Endothelial cell of umbilical vein (primary cell): ENCODE data around the gene C1orf52. TPM values are rescaled to one million over a fixed set of nuclear protein-coding genes. Genes with fewer than 3 reads are reported as not detected.
A peak's percentile ranks its signal among the peaks of the same experiment; 100 is the strongest.

Experiments used
- BruUV-seq: library from RNA; stranded (reverse); fragments of 400-500 nt; replicated peaks from 2 replicates; lab custom pipeline; 2021; lab: Mats Ljungman, UMichigan
- CTCF ChIA-PET: fragments of 300-600, 350-600 bp; sonication (Branson Sonifier 250); formaldehyde crosslinking; loops from one replicate; lab custom pipeline; 2021; ENCODE audit warnings: antibody characterized with exemption, inconsistent platforms; lab: Charles Lee
- POLR2A ChIA-PET: fragments of 300-600, 350-600 bp; sonication (Branson Sonifier 250); formaldehyde crosslinking; loops from one replicate; lab custom pipeline; 2021; ENCODE audit warnings: antibody characterized with exemption, inconsistent platforms; lab: Charles Lee
- DNase-seq: peaks from one replicate; pipeline ENCODE4 v3.0.0-alpha.2; 2011; ENCODE audit warnings: low read depth, low spot score
- FAIRE-seq: peaks from 2 replicates; lab custom pipeline; 2011; peaks lifted over from hg19 to GRCh38; lab: Jason Lieb, UNC
- H2AFZ ChIP-seq: 2 replicates; pipeline ENCODE4 v1.6.0; 2012; ENCODE audit warnings: low read depth, low read length, control low read depth, inconsistent platforms
- H3K27ac ChIP-seq: 2 replicates; pipeline ENCODE4 v1.5.1; 2011; ENCODE audit warnings: low read depth, mild to moderate bottlenecking, control low read depth, low read length, moderate library complexity; ENCODE audit not compliant: insufficient read depth
- H3K27me3 ChIP-seq, 2 experiments: 2 replicates each; pipeline versions ENCODE4 v1.6.0 to v1.6.1; 2011; ENCODE audit warnings: low read length in 2 of 2, mixed read lengths in 1 of 2; ENCODE audit not compliant: control insufficient read depth in 2 of 2, insufficient read depth in 2 of 2
- H3K36me3 ChIP-seq, 2 experiments: 2 replicates in 1 of 2; 3 replicates in 1 of 2; pipeline ENCODE4 v1.5.1; 2011; ENCODE audit warnings: low read length in 2 of 2, mild to moderate bottlenecking in 1 of 2, moderate library complexity in 1 of 2; ENCODE audit not compliant: control insufficient read depth in 2 of 2, insufficient read depth in 2 of 2; ENCODE audit errors: extremely low read depth in 1 of 2
- H3K4me1 ChIP-seq: 3 replicates; pipeline ENCODE4 v1.5.1; 2011; ENCODE audit warnings: mild to moderate bottlenecking, low read length; ENCODE audit not compliant: control insufficient read depth, insufficient read depth; ENCODE audit errors: extremely low read depth
- H3K4me2 ChIP-seq: 2 replicates; pipeline ENCODE4 v1.6.1; 2011; ENCODE audit warnings: low read length, control low read depth, mixed read lengths; ENCODE audit not compliant: insufficient read depth
- H3K4me3 ChIP-seq, 3 experiments: fragments of 200-600 bp in 1 of 3; sonication (generic), shearing (Covaris generic) in 1 of 3; replicated peaks in 1 of 3; 2 replicates each; pipeline ENCODE4 v1.5.1; 2011 to 2016; ENCODE audit warnings: control low read depth in 3 of 3, low read length in 3 of 3, mild to moderate bottlenecking in 2 of 3, inconsistent platforms in 1 of 3, low read depth in 1 of 3, moderate library complexity in 1 of 3; ENCODE audit not compliant: insufficient read depth in 1 of 3
- H3K79me2 ChIP-seq: 2 replicates; pipeline ENCODE4 v1.6.0; 2012; ENCODE audit warnings: low read length, inconsistent platforms; ENCODE audit not compliant: control insufficient read depth, insufficient read depth
- H3K9ac ChIP-seq: replicated peaks from 2 replicates; pipeline ENCODE3; 2011; ENCODE audit warnings: low read length, control low read depth; ENCODE audit not compliant: insufficient read depth; ENCODE audit errors: extremely low read depth
- H3K9me1 ChIP-seq: replicated peaks from 3 replicates; pipeline ENCODE4 v1.6.0; 2011; ENCODE audit warnings: mild to moderate bottlenecking, low read length; ENCODE audit not compliant: control insufficient read depth, insufficient read depth; ENCODE audit errors: extremely low read depth
- H3K9me3 ChIP-seq: replicated peaks from 2 replicates; pipeline ENCODE4 v1.5.1; 2012; ENCODE audit warnings: low read length, inconsistent platforms; ENCODE audit not compliant: control insufficient read depth, insufficient read depth
- H4K20me1 ChIP-seq: replicated peaks from 2 replicates; pipeline ENCODE3; 2011; ENCODE audit warnings: mild to moderate bottlenecking, low read length; ENCODE audit not compliant: control insufficient read depth, insufficient read depth; ENCODE audit errors: extremely low read depth
- CTCF ChIP-seq, 2 donors: IDR thresholded peaks; 1 replicate in 1 of 2; 2 replicates in 1 of 2; pipeline ENCODE4 v1.5.1; 2011; ENCODE audit warnings: low read length in 2 of 2, mild to moderate bottlenecking in 2 of 2, moderate library complexity in 2 of 2, control low read depth in 1 of 2, inconsistent platforms in 1 of 2, low read depth in 1 of 2; ENCODE audit not compliant: insufficient read depth in 1 of 2; ENCODE audit errors: extremely low read depth in 1 of 2
- GATA2 ChIP-seq: IDR thresholded peaks from 2 replicates; pipeline ENCODE4 v1.7.0; 2011; ENCODE audit warnings: low read depth, mild to moderate bottlenecking, moderate library complexity, mixed read lengths, low read length; ENCODE audit not compliant: insufficient read length, insufficient read depth
- MYC ChIP-seq: IDR thresholded peaks from one replicate; pipeline ENCODE4 v1.6.1; 2011; ENCODE audit warnings: mild to moderate bottlenecking, low read depth, low read length
- POLR2AphosphoS5 ChIP-seq: IDR thresholded peaks from 2 replicates; pipeline ENCODE4 v1.6.1; 2012; ENCODE audit warnings: low read depth, mild to moderate bottlenecking, control low read depth, low read length, moderate library complexity; ENCODE audit not compliant: insufficient read depth
- dilution Hi-C: fragments of 300-500 bp; cut with MboI; formaldehyde crosslinking; loops from one replicate; pipeline ENCODE4 v1.15.0; 2019; ENCODE audit warnings: low sequenced_read_pairs; ENCODE audit not compliant: extremely low pct_ligation_motif_present
- intact Hi-C: fragments of 100-400 bp; cut with micrococcal nuclease; formaldehyde crosslinking; loops from one replicate; pipeline ENCODE4 v1.10.0; 2022
- polyA plus RNA-seq, 4 experiments: library from polyadenylated mRNA; depleted of rRNA in 3 of 4; stranded (reverse) in 3 of 4; unstranded in 1 of 4; fragments of >200 nt; gene quantifications; 2 replicates each; pipeline versions ENCODE4 v1.2.1 to v1.2.3, GENCODE V29; 2011 to 2012; ENCODE audit warnings: missing spikeins in 1 of 4
- total RNA-seq: library from RNA; stranded (reverse); gene quantifications from 2 replicates; pipeline ENCODE4 v1.2.3, GENCODE V29; 2021

C1orf52 gene
- total and polyA plus RNA-seq, 2 donors (not counting 3 experiments of a cell fraction or from before 2014, with no cell fraction given): 22.7 to 26.7 TPM

- H3K9me1 ChIP-seq: no peaks in the 10 kb centered on the region
- peak overlapping the region; percentile 33 for H3K9ac ChIP-seq
- peaks cover 28% of the 10 kb centered on the region for H3K4me1 ChIP-seq
- CTCF ChIA-PET: interaction anchor here (0.6 to 4.1 kb wide), 61 partner anchors 11 to 709 kb away, joined by 3 to 78 read pairs (median 4); partner anchors contain the start of genes BCL10, CCN1 and DDAH1
- POLR2A ChIA-PET: interaction anchor here (0.8 to 2.3 kb wide), 8 partner anchors 12 to 272 kb away, joined by 3 to 10 read pairs (median 6); partner anchors contain the start of genes CCN1 and DDAH1
- H3K36me3 ChIP-seq: no peaks in the 10 kb centered on the region
- H2AFZ ChIP-seq: peak overlapping the region; percentile 0
- H3K4me3 ChIP-seq: no peak overlapping the region
- intact Hi-C loops: loop anchor here (1.0 to 10.0 kb wide), 11 partner anchors 20 to 710 kb away; no protein-coding TSS in a partner anchor
- DNase-seq (peak; percentile 33), FAIRE-seq (no peak)
- dilution Hi-C loops: loop anchor here (25.0 kb wide), 1 partner anchor 378 kb away; no protein-coding TSS in a partner anchor
- H3K9me3 ChIP-seq: no peaks in the 10 kb centered on the region
- BruUV-seq: no TSS peak
- peak overlapping the region; percentile 13 for H3K4me2 ChIP-seq
- peak overlapping the region; percentile 34 for H3K27ac ChIP-seq
- no peaks in the 10 kb centered on the region for H3K79me2 ChIP-seq
- TF ChIP-seq MYC: no peak
- no peak for TF ChIP-seq GATA2
- H3K27me3 ChIP-seq: no peaks in the 10 kb centered on the region
- H4K20me1 ChIP-seq: no peaks in the 10 kb centered on the region
Observed at GRCh38 chr1:85308833-85309350, 49.4 kb upstream of the C1orf52 start.

GRCh38 chr1:85307987-85308832 is 48.7 kb upstream of the C1orf52 start:
- intact Hi-C loops: loop anchor here (1.0 to 10.0 kb wide), 11 partner anchors 21 to 711 kb away; no protein-coding TSS in a partner anchor
- Histone ChIP-seq H3K9me3 (no peaks in the 10 kb centered on the region), H3K4me1 (peaks cover 21% of the 10 kb centered on the region), H3K27ac (peak overlapping the region; percentile 44), H3K4me3 (no peak overlapping the region), H2AFZ (peak overlapping the region; percentile 23), H3K36me3 (no peaks in the 10 kb centered on the region), H3K9ac (peak overlapping the region; percentile 33), H3K79me2 (no peaks in the 10 kb centered on the region), H3K4me2 (peak overlapping the region; percentile 13), H3K9me1 (no peaks in the 10 kb centered on the region), H3K27me3 (no peaks in the 10 kb centered on the region), H4K20me1 (no peaks in the 10 kb centered on the region)
- ChIA-PET POLR2A (interaction anchor here (1.0 to 2.3 kb wide), 7 partner anchors 22 to 273 kb away, joined by 3 to 10 read pairs (median 6); partner anchors contain the start of genes CCN1 and DDAH1), CTCF (interaction anchor here (0.6 to 4.1 kb wide), 59 partner anchors 10 to 710 kb away, joined by 3 to 78 read pairs (median 4); partner anchors contain the start of genes BCL10, CCN1 and DDAH1)
- dilution Hi-C loops: loop anchor here (25.0 kb wide), 1 partner anchor 379 kb away; no protein-coding TSS in a partner anchor
- FAIRE-seq: peak; percentile 89
- TSS peak; percentile 64 for BruUV-seq
- TF ChIP-seq MYC (no peak), CTCF (IDR thresholded peaks at IDR 0.05; ENCODE audit: extremely low read depth in 1 of 2, insufficient read depth in 1 of 2, low read depth in 1 of 2, low read length in 2 of 2) (peak; percentile 99), POLR2AphosphoS5 (peak; percentile 43)
- peak; percentile 91 for DNase-seq
